ENCODE data around the gene VIPR2.

- TF ChIP-seq CTCF (IDR thresholded peaks at IDR 0.05 in 8 of 11, conservative IDR thresholded peaks at IDR 0.05 in 3 of 11) (no peak), POLR2AphosphoS5 (IDR thresholded peaks at IDR 0.05) (no peak), POLR2A (IDR thresholded peaks at IDR 0.05) (no peak)
These were observed 147.6 kb downstream of the VIPR2 start for GRCh38 chr7:158997110-158997453.
